Hepatocyte (in vitro differentiated cells): Measurements from ENCODE around the gene SLC39A11. TPM values are rescaled to one million over a fixed set of nuclear protein-coding genes. Genes with fewer than 3 reads are reported as not detected.

ENCODE experiments used
- DNase-seq: peaks from one replicate; pipeline ENCODE4 v3.0.0-alpha.2; 2016; ENCODE audit warnings: low spot score
- H2AFZ ChIP-seq: fragments of 200-600 bp; sonication (generic); 2 replicates; pipeline ENCODE4 v1.6.0; 2016; ENCODE audit warnings: antibody characterized with exemption, mild to moderate bottlenecking
- H3K27ac ChIP-seq: fragments of 200-600 bp; sonication (generic); 2 replicates; pipeline ENCODE4 v1.5.1; 2016; ENCODE audit warnings: mild to moderate bottlenecking
- H3K27me3 ChIP-seq: fragments of 200-600 bp; sonication (generic); 2 replicates; pipeline ENCODE4 v1.6.1; 2016
- H3K36me3 ChIP-seq: fragments of 200-600 bp; sonication (generic); replicated peaks from 2 replicates; pipeline ENCODE4 v1.5.1; 2016; ENCODE audit warnings: low read depth; ENCODE audit not compliant: insufficient read depth
- H3K4me1 ChIP-seq: fragments of 200-600 bp; sonication (generic); 2 replicates; pipeline ENCODE4 v1.5.1; 2016; ENCODE audit warnings: mild to moderate bottlenecking, moderate library complexity; ENCODE audit not compliant: insufficient read depth
- H3K4me2 ChIP-seq: fragments of 200-600 bp; sonication (generic); 2 replicates; pipeline ENCODE4 v1.6.0; 2016
- H3K4me3 ChIP-seq: fragments of 200-600 bp; sonication (generic); 2 replicates; pipeline ENCODE4 v1.5.1; 2016; ENCODE audit warnings: mild to moderate bottlenecking
- H3K79me2 ChIP-seq: fragments of 200-600 bp; sonication (generic); 2 replicates; pipeline ENCODE4 v1.6.0; 2017; ENCODE audit warnings: mild to moderate bottlenecking
- H3K9me2 ChIP-seq: fragments of 200-600 bp; sonication (generic); replicated peaks from 2 replicates; pipeline ENCODE4 v1.6.0; 2017; ENCODE audit warnings: mild to moderate bottlenecking; ENCODE audit not compliant: insufficient read depth
- H3K9me3 ChIP-seq: fragments of 200-600 bp; sonication (generic); 2 replicates; pipeline ENCODE4 v1.5.1; 2016; ENCODE audit warnings: low read depth, mild to moderate bottlenecking
- H4K20me1 ChIP-seq: fragments of 200-600 bp; sonication (generic); 2 replicates; pipeline ENCODE4 v1.6.0; 2016; ENCODE audit warnings: mild to moderate bottlenecking; ENCODE audit not compliant: insufficient read depth, poor library complexity, severe bottlenecking
- EZH2 ChIP-seq: fragments of 200-600 bp; sonication (generic); IDR thresholded peaks from 2 replicates; pipeline ENCODE4 v1.6.1; 2016; ENCODE audit warnings: antibody characterized with exemption, mild to moderate bottlenecking, borderline replicate concordance
- EZH2phosphoT487 ChIP-seq: fragments of 200-600 bp; sonication (generic); IDR thresholded peaks from one replicate; pipeline ENCODE4 v1.6.1; 2018; ENCODE audit warnings: antibody characterized with exemption, mild to moderate bottlenecking, low read depth, moderate library complexity; ENCODE audit not compliant: unreplicated experiment, severe bottlenecking
- WGBS: methylation state at CpG from one replicate; pipeline ENCODE4 v1.1.6; 2016; ENCODE audit warnings: low lambda C conversion rate; ENCODE audit errors: missing lambda C conversion rate; 5-methylcytosine and 5-hydroxymethylcytosine counted together
- polyA plus RNA-seq: library from polyadenylated mRNA; unstranded; fragments of >200 nt; fragmentation: Nextera tagmentation; extraction: Ambion mirVana; gene quantifications from 2 replicates; pipeline ENCODE4 v1.2.1, GENCODE V29; 2016
- total RNA-seq: library from RNA; depleted of rRNA; stranded (reverse); fragments of >200 nt; gene quantifications from 2 replicates; pipeline ENCODE4 v1.2.3, GENCODE V29; 2014
- TF ChIP-seq, protein P1 (sequence below): fragments of 200-600 bp; sonication (generic); IDR thresholded peaks from 2 replicates; pipeline ENCODE4 v1.5.1; 2016; ENCODE audit warnings: antibody characterized with exemption, mild to moderate bottlenecking; ENCODE audit not compliant: poor library complexity

Gene SLC39A11
- total and polyA plus RNA-seq, 2 experiments from 2014 or later, result 37.7 to 39.1 TPM

DNA sequence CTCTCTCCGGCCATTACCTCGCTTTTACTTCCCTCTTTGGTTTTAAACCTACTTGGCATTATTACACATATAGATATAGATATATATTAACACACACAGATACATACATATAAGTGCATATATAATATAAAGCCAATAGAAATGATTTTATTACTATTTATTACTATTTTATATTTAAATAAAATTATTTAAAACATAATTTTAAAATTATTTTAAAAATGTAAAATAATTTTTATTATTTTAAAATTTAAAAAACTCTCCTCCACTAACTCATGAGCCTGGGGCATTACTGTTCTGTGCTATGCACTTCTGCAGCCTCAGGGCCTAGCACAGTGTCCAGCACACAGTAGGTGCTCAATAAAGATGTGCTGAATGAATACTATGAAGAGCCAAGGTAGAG lies 200.9 kb downstream of the SLC39A11 start:
- no peaks in the 10 kb centered on the region for H4K20me1 ChIP-seq
- no peak overlapping the region for H2AFZ ChIP-seq
- DNase-seq, result no peak
- H3K79me2 ChIP-seq, result no peaks in the 10 kb centered on the region
- H3K9me2 ChIP-seq, result no peaks in the 10 kb centered on the region
- no peak overlapping the region for H3K27ac ChIP-seq
- H3K27me3 ChIP-seq, result no peaks in the 10 kb centered on the region
- H3K4me2 ChIP-seq, result no peak overlapping the region
- 98% methylated on average over 2 of the region's 2 CpGs for WGBS
- H3K4me1 ChIP-seq, result no peaks in the 10 kb centered on the region
- H3K9me3 ChIP-seq, result no peaks in the 10 kb centered on the region
- H3K4me3 ChIP-seq, result no peak overlapping the region
- TF ChIP-seq, protein P1, sequence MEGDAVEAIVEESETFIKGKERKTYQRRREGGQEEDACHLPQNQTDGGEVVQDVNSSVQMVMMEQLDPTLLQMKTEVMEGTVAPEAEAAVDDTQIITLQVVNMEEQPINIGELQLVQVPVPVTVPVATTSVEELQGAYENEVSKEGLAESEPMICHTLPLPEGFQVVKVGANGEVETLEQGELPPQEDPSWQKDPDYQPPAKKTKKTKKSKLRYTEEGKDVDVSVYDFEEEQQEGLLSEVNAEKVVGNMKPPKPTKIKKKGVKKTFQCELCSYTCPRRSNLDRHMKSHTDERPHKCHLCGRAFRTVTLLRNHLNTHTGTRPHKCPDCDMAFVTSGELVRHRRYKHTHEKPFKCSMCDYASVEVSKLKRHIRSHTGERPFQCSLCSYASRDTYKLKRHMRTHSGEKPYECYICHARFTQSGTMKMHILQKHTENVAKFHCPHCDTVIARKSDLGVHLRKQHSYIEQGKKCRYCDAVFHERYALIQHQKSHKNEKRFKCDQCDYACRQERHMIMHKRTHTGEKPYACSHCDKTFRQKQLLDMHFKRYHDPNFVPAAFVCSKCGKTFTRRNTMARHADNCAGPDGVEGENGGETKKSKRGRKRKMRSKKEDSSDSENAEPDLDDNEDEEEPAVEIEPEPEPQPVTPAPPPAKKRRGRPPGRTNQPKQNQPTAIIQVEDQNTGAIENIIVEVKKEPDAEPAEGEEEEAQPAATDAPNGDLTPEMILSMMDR, result no peak
- TF ChIP-seq EZH2 (no peak), EZH2phosphoT487 (no peak)
- H3K36me3 ChIP-seq, result no peaks in the 10 kb centered on the region

- Histone ChIP-seq H2AFZ (no peak overlapping the region), H4K20me1 (no peaks in the 10 kb centered on the region), H3K79me2 (no peaks in the 10 kb centered on the region), H3K4me3 (no peak overlapping the region), H3K4me2 (no peak overlapping the region), H3K27ac (no peak overlapping the region), H3K9me2 (no peaks in the 10 kb centered on the region), H3K36me3 (no peaks in the 10 kb centered on the region), H3K27me3 (no peaks in the 10 kb centered on the region), H3K4me1 (no peaks in the 10 kb centered on the region), H3K9me3 (no peaks in the 10 kb centered on the region)
- WGBS, result 91% methylated on average over 2 of the region's 2 CpGs
- TF ChIP-seq, protein P1, result no peak
- TF ChIP-seq EZH2, result no peak
- no peak for TF ChIP-seq EZH2phosphoT487
- DNase-seq, result no peak
Measured at GRCh38 chr17:72890711-72891110, 201.8 kb downstream of the SLC39A11 start.

DNA sequence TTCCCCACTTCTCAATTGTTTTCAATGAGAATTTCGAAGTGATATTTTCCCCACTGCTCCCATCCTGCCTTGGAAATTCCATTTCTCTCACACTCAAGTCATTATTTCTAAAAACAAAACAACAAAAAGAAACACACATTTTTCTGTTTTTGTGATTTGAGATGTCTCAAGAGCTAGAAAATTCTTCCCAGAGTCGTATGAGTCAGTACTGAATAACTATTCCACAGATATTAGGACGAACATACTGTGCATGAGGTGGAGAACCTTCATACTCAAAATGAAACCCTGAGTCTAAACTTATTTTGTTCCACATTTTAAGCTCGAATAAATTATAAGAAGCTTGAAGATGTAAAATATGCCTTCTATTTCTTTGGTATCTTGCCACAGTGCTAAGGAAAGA lies 204.6 kb downstream of the SLC39A11 start:
- H2AFZ ChIP-seq, result no peak overlapping the region
- no peak overlapping the region for H3K4me3 ChIP-seq
- H3K27me3 ChIP-seq, result no peaks in the 10 kb centered on the region
- DNase-seq, result no peak
- no peaks in the 10 kb centered on the region for H3K9me3 ChIP-seq
- TF ChIP-seq, protein P1, result no peak
- TF ChIP-seq EZH2, result no peak
- no peak for TF ChIP-seq EZH2phosphoT487
- no peaks in the 10 kb centered on the region for H3K79me2 ChIP-seq
- no peaks in the 10 kb centered on the region for H3K4me1 ChIP-seq
- WGBS, result 92% methylated on average over 4 of the region's 4 CpGs
- no peak overlapping the region for H3K27ac ChIP-seq
- H4K20me1 ChIP-seq, result no peaks in the 10 kb centered on the region
- no peaks in the 10 kb centered on the region for H3K9me2 ChIP-seq
- H3K36me3 ChIP-seq, result no peaks in the 10 kb centered on the region
- no peak overlapping the region for H3K4me2 ChIP-seq

GRCh38 chr17:72887322-72887721 lies 205.2 kb downstream of the SLC39A11 start:
- H3K4me3 ChIP-seq, result no peak overlapping the region
- DNase-seq, result no peak
- H3K4me1 ChIP-seq, result no peaks in the 10 kb centered on the region
- WGBS, result 94% methylated on average over 8 of the region's 8 CpGs
- TF ChIP-seq EZH2, result no peak
- no peak for TF ChIP-seq EZH2phosphoT487
- TF ChIP-seq, protein P1, result no peak
- H3K9me2 ChIP-seq, result no peaks in the 10 kb centered on the region
- no peak overlapping the region for H3K4me2 ChIP-seq
- H3K27ac ChIP-seq, result no peak overlapping the region
- H4K20me1 ChIP-seq, result no peaks in the 10 kb centered on the region
- no peaks in the 10 kb centered on the region for H3K36me3 ChIP-seq
- H3K79me2 ChIP-seq, result no peaks in the 10 kb centered on the region
- H3K27me3 ChIP-seq, result no peaks in the 10 kb centered on the region
- H3K9me3 ChIP-seq, result no peaks in the 10 kb centered on the region
- H2AFZ ChIP-seq, result no peak overlapping the region
